Smooth muscle cell (in vitro differentiated cells): Measurements from ENCODE around the gene LRRC26. TPM values are rescaled to one million over a fixed set of nuclear protein-coding genes. Genes with fewer than 3 reads are reported as not detected.
"Not testable (repeated sequence)": the region's sequence is repeated elsewhere in the genome, so short reads cannot be mapped to it uniquely, and the experiment has no call there.

ENCODE experiments used
- DNase-seq: peaks from one replicate; lab custom pipeline; 2025; ENCODE audit not compliant: unreplicated experiment; lab: John Stamatoyannopoulos, UW
- H2AFZ ChIP-seq: fragments of 200-600 bp; sonication (generic); 2 replicates; pipeline ENCODE4 v1.6.0; 2016; ENCODE audit warnings: antibody characterized with exemption, low read depth, mild to moderate bottlenecking
- H3F3A ChIP-seq: fragments of 200-600 bp; sonication (generic); 2 replicates; pipeline ENCODE4 v1.6.0; 2017; ENCODE audit warnings: antibody characterized with exemption, low read depth
- H3K27ac ChIP-seq: fragments of 200-600 bp; sonication (generic); 2 replicates; pipeline ENCODE4 v1.5.1; 2016; ENCODE audit warnings: low read depth, mild to moderate bottlenecking
- H3K27me3 ChIP-seq: fragments of 200-600 bp; sonication (generic); 2 replicates; pipeline ENCODE4 v1.6.1; 2016; ENCODE audit warnings: low read depth, mild to moderate bottlenecking
- H3K36me3 ChIP-seq: fragments of 200-600 bp; sonication (generic); 2 replicates; pipeline ENCODE4 v1.5.1; 2016; ENCODE audit warnings: low read depth
- H3K4me1 ChIP-seq: fragments of 200-600 bp; sonication (generic); 2 replicates; pipeline ENCODE4 v1.5.1; 2016; ENCODE audit warnings: low read depth
- H3K4me2 ChIP-seq: fragments of 200-600 bp; sonication (generic); 2 replicates; pipeline ENCODE4 v1.6.0; 2016; ENCODE audit warnings: mild to moderate bottlenecking
- H3K4me3 ChIP-seq: fragments of 200-600 bp; sonication (generic); 2 replicates; pipeline ENCODE4 v1.5.1; 2016; ENCODE audit warnings: mild to moderate bottlenecking
- H3K79me2 ChIP-seq: fragments of 200-600 bp; sonication (generic); 2 replicates; pipeline ENCODE4 v1.6.0; 2016; ENCODE audit warnings: low read depth, mild to moderate bottlenecking
- H3K9ac ChIP-seq: fragments of 200-600 bp; sonication (generic); 2 replicates; pipeline ENCODE4 v1.6.0; 2016; ENCODE audit warnings: low read depth
- H3K9me3 ChIP-seq: fragments of 200-600 bp; sonication (generic); replicated peaks from 2 replicates; pipeline ENCODE4 v1.5.1; 2016; ENCODE audit warnings: low read depth
- H4K20me1 ChIP-seq: fragments of 200-600 bp; sonication (generic); 2 replicates; pipeline ENCODE4 v1.6.0; 2016; ENCODE audit warnings: low read depth
- CTCF ChIP-seq: fragments of 200-600 bp; sonication (generic); IDR thresholded peaks from 2 replicates; pipeline ENCODE4 v1.5.1; 2017; ENCODE audit warnings: borderline replicate concordance, mild to moderate bottlenecking, antibody characterized with exemption; ENCODE audit not compliant: insufficient read depth, poor library complexity, severe bottlenecking
- WGBS: methylation state at CpG from one replicate; pipeline ENCODE4 v1.1.7; 2016; ENCODE audit warnings: low lambda C conversion rate; 5-methylcytosine and 5-hydroxymethylcytosine counted together
- polyA plus RNA-seq: library from polyadenylated mRNA; unstranded; fragments of >200 nt; fragmentation: Nextera tagmentation; extraction: Ambion mirVana; gene quantifications from 2 replicates; pipeline ENCODE4 v1.2.1, GENCODE V29; 2016
- total RNA-seq: library from RNA; depleted of rRNA; stranded (reverse); fragments of >200 nt; gene quantifications from 2 replicates; pipeline ENCODE4 v1.2.3, GENCODE V29; 2014

Gene LRRC26
- total and polyA plus RNA-seq, 2 experiments from 2014 or later: not detected

- no peak for TF ChIP-seq CTCF
- Histone ChIP-seq H3K36me3 (no peaks in the 10 kb centered on the region), H2AFZ (no peak overlapping the region), H3K4me3 (peak overlapping the region; percentile 79), H3K4me2 (no peak overlapping the region), H3K9me3 (no peaks in the 10 kb centered on the region), H4K20me1 (peaks cover 24% of the 10 kb centered on the region), H3F3A (no peaks in the 10 kb centered on the region), H3K27ac (no peak overlapping the region), H3K27me3 (no peaks in the 10 kb centered on the region), H3K4me1 (peaks cover 5% of the 10 kb centered on the region), H3K79me2 (peaks cover 24% of the 10 kb centered on the region), H3K9ac (no peak overlapping the region)
- DNase-seq: no peak
- WGBS: 85% methylated on average over 24 of the region's 24 CpGs
Observed at GRCh38 chr9:137127301-137128157, 42.3 kb downstream of the LRRC26 start.

GRCh38 chr9:137126786-137127185 is 43.1 kb downstream of the LRRC26 start:
- Histone ChIP-seq H3K27me3 (no peaks in the 10 kb centered on the region), H3K4me1 (peaks cover 5% of the 10 kb centered on the region), H3K9me3 (no peaks in the 10 kb centered on the region), H3K27ac (no peak overlapping the region), H2AFZ (no peak overlapping the region), H3K36me3 (no peaks in the 10 kb centered on the region), H3F3A (no peaks in the 10 kb centered on the region), H3K4me3 (no peak overlapping the region), H3K79me2 (peaks cover 24% of the 10 kb centered on the region), H4K20me1 (peaks cover 24% of the 10 kb centered on the region), H3K9ac (no peak overlapping the region), H3K4me2 (no peak overlapping the region)
- 93% methylated on average over 3 of the region's 3 CpGs for WGBS
- DNase-seq: no peak
- TF ChIP-seq CTCF: no peak

GRCh38 chr9:137123952-137124462 is 45.8 kb downstream of the LRRC26 start:
- Histone ChIP-seq H3K79me2 (peaks cover 24% of the 10 kb centered on the region), H4K20me1 (peaks cover 24% of the 10 kb centered on the region)
- H3K4me3 ChIP-seq, H3K27ac ChIP-seq, H3K36me3 ChIP-seq, H3K9me3 ChIP-seq, H3K4me2 ChIP-seq, H3K4me1 ChIP-seq, H3K27me3 ChIP-seq, H3F3A ChIP-seq, H2AFZ ChIP-seq, H3K9ac ChIP-seq, DNase-seq: not testable (repeated sequence)
- WGBS: 94% methylated on average over 5 of the region's 5 CpGs

GRCh38 chr9:137123468-137123837 is 46.4 kb downstream of the LRRC26 start:
- WGBS: 93% methylated on average over 5 of the region's 5 CpGs
- no peak for TF ChIP-seq CTCF
- no peaks in the 10 kb centered on the region for H3K9me3 ChIP-seq

GRCh38 chr9:137122796-137123467 is 46.9 kb downstream of the LRRC26 start:
- H2AFZ ChIP-seq, H3K4me3 ChIP-seq, H3K4me1 ChIP-seq, H3K4me2 ChIP-seq, DNase-seq, H3K9ac ChIP-seq, H3K36me3 ChIP-seq, H3F3A ChIP-seq, H3K27me3 ChIP-seq, H3K9me3 ChIP-seq, H3K27ac ChIP-seq: not testable (repeated sequence)
- Histone ChIP-seq H3K79me2 (peaks cover 16% of the 10 kb centered on the region), H4K20me1 (peaks cover 24% of the 10 kb centered on the region)
- WGBS: 95% methylated on average over 16 of the region's 16 CpGs

More at GRCh38 chr9:137123468-137123837, 46.4 kb downstream of the LRRC26 start:
- Histone ChIP-seq H3K36me3 (no peaks in the 10 kb centered on the region), H3F3A (no peaks in the 10 kb centered on the region), H3K9ac (no peak overlapping the region), H3K4me2 (no peak overlapping the region), H4K20me1 (peaks cover 24% of the 10 kb centered on the region), H2AFZ (no peak overlapping the region), H3K4me1 (peaks cover 3% of the 10 kb centered on the region), H3K4me3 (no peak overlapping the region), H3K27me3 (no peaks in the 10 kb centered on the region), H3K79me2 (peaks cover 21% of the 10 kb centered on the region), H3K27ac (no peak overlapping the region)
- DNase-seq: no peak
